ENCODE data around the gene ENOX1.

Gene ENOX1

DNA sequence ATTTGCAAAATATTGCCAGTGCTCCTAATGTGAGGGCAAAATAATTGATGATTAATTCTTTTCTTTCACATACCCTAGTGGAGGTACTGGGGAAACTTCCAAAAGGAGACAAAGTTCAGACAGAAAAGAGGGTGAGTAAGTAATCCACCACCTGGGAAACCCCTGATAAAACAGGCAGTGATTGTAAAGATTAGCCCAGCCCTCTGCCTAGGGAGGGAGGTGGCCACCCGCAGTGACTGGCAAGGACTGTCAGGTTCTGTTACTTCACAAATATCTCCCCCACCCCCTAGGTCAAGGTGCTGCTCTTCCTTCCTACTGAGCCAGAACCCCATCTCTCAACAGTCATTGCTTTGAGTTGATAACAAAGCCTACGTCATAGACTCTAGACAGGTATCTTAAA, 523.7 kb downstream of the ENOX1 start:
- in situ Hi-C loops (cut with MboI; ENCODE audit: low pct_unique_long_range_greater_than_20kb, low sequenced_read_pairs, unreplicated experiment), result no loop called here
- TF ChIP-seq CTCF (IDR thresholded peaks at IDR 0.05; ENCODE audit: extremely low read depth, insufficient read depth, missing control alignments), result no peak
- no peak for DNase-seq (ENCODE audit: low spot score)

- TF ChIP-seq CTCF (IDR thresholded peaks at IDR 0.05; ENCODE audit: extremely low read depth, insufficient read depth, missing control alignments), result no peak
- DNase-seq (ENCODE audit: low spot score), result no peak
- in situ Hi-C loops (cut with MboI; ENCODE audit: low pct_unique_long_range_greater_than_20kb, low sequenced_read_pairs, unreplicated experiment), result no loop called here
Measured at GRCh38 chr13:43260999-43261398, 525.8 kb downstream of the ENOX1 start.

DNA sequence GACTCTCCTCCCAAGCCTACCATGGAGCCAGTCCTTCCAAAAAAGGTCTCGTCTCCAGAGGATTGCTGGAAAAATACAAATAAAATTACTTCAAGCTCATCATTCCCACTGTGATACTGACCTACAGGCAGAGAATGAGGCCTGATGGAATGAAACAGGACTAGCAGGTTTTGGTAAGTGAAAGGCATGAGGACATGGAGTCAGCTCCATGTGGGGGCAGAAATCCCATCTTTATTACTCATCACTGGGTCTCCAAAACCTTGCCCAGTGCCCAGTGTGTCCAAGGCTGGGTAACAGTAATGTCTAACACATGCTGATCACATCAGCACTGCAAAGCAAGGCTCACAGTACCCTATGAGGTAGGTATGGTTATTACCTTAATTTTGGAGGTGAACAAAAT, 528.0 kb downstream of the ENOX1 start:
- no peak for DNase-seq (ENCODE audit: low spot score)
- in situ Hi-C loops (cut with MboI; ENCODE audit: low pct_unique_long_range_greater_than_20kb, low sequenced_read_pairs, unreplicated experiment), result no loop called here
- TF ChIP-seq CTCF (IDR thresholded peaks at IDR 0.05; ENCODE audit: extremely low read depth, insufficient read depth, missing control alignments), result no peak

GRCh38 chr13:43257765-43258164, 529.0 kb downstream of the ENOX1 start:
- TF ChIP-seq CTCF (IDR thresholded peaks at IDR 0.05; ENCODE audit: extremely low read depth, insufficient read depth, missing control alignments), result no peak
- DNase-seq (ENCODE audit: low spot score), result no peak
- in situ Hi-C loops (cut with MboI; ENCODE audit: low pct_unique_long_range_greater_than_20kb, low sequenced_read_pairs, unreplicated experiment), result no loop called here

DNA sequence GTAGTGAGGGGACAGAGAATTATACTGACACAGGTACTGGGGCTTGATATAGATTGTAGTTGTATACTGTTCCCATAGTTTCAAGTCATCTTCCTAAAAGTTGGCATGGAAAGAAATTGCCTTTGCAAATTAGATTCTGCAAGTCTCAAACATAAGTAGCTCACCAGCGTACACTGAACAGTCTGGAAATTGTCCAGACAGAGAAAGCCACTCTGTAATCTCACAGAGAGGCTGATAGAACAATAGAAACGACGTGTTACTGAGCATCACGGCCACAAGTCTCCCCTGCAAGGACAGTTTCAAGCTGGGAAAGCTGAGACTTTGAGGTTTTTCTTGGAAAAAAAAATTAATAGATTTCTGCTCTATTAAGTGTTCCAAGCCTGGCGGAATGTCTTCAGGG, 534.8 kb downstream of the ENOX1 start:
- no peak for TF ChIP-seq CTCF (IDR thresholded peaks at IDR 0.05; ENCODE audit: extremely low read depth, insufficient read depth, missing control alignments)
- in situ Hi-C loops (cut with MboI; ENCODE audit: low pct_unique_long_range_greater_than_20kb, low sequenced_read_pairs, unreplicated experiment), result no loop called here
- DNase-seq (ENCODE audit: low spot score), result no peak

GRCh38 chr13:43246382-43246781, 540.4 kb downstream of the ENOX1 start:
- in situ Hi-C loops (cut with MboI; ENCODE audit: low pct_unique_long_range_greater_than_20kb, low sequenced_read_pairs, unreplicated experiment), result no loop called here
- no peak for TF ChIP-seq CTCF (IDR thresholded peaks at IDR 0.05; ENCODE audit: extremely low read depth, insufficient read depth, missing control alignments)
- no peak for DNase-seq (ENCODE audit: low spot score)

DNA sequence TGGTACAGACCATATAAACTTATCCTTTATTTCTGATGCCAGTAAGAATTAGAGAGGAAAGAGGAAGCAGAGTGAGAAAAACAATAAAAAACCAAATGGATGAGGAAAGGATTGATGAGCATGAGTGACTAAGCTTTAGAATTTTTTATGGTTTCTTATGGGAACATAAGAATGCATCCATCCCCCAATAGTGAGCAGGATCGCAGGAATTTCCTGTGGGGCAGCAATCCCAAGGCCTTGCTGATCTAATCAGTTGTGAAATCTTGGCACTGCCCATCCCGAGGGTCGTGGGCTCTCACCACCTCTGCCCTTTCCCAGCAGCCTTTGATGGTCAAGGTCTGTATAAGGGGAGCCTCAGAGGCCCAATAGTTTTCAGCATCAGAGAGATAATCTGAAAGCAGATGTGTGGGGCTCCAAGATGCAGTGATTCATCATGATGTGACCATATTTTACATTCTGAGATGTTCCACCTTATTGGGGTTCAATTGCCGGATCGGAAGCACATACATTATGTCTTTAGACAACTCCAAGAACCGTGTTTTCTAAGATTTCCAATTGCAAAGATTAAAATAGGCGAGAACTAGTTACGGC, 541.3 kb downstream of the ENOX1 start:
- in situ Hi-C loops (cut with MboI; ENCODE audit: low pct_unique_long_range_greater_than_20kb, low sequenced_read_pairs, unreplicated experiment), result no loop called here
- DNase-seq (ENCODE audit: low spot score), result no peak
- no peak for TF ChIP-seq CTCF (IDR thresholded peaks at IDR 0.05; ENCODE audit: extremely low read depth, insufficient read depth, missing control alignments)
